GM12874 (cell line): Measurements from ENCODE around the gene SMAD7.

Source experiments
- TF ChIP-seq, protein P1 (sequence below): IDR thresholded peaks from 2 replicates; pipeline ENCODE4 v1.5.1; 2011; ENCODE audit warnings: low read depth, mild to moderate bottlenecking, control low read depth, low read length, moderate library complexity; ENCODE audit not compliant: insufficient read depth

Gene SMAD7

DNA sequence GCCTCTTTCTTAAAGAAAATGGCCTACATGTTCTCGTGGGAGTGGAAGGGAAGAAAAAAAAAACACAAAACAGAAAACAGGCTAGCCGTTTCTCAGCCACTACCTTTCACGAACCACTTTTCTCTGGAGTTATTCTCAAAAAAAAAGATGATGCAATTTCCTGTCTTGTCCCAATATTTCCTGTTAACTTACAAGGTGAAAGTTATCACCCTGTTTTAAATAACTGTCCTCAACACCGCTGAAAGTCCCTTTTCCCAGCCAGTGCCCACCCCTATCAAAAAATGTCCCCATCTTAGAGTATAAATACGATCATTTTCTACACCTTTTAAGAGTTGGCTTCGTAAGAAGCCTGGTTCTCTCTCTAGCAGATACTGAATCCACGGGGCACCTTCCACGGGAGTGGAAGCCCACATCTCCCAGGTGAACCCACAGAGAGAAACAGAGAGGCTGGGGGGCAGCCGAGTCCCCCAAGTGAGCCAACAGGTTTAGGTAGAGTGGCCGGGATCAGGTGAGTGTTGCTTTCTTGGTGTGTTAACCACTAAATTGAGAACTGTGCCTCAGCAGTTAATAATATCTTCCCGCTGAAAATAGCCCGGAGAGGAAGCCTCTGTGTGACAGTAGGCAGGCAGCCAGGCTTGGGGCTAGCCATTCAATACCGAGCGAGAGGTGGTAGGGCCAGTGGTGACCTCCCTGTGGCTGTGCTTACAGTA, 15.9 kb downstream of the SMAD7 start:
- TF ChIP-seq, protein P1, sequence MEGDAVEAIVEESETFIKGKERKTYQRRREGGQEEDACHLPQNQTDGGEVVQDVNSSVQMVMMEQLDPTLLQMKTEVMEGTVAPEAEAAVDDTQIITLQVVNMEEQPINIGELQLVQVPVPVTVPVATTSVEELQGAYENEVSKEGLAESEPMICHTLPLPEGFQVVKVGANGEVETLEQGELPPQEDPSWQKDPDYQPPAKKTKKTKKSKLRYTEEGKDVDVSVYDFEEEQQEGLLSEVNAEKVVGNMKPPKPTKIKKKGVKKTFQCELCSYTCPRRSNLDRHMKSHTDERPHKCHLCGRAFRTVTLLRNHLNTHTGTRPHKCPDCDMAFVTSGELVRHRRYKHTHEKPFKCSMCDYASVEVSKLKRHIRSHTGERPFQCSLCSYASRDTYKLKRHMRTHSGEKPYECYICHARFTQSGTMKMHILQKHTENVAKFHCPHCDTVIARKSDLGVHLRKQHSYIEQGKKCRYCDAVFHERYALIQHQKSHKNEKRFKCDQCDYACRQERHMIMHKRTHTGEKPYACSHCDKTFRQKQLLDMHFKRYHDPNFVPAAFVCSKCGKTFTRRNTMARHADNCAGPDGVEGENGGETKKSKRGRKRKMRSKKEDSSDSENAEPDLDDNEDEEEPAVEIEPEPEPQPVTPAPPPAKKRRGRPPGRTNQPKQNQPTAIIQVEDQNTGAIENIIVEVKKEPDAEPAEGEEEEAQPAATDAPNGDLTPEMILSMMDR = no peak

DNA sequence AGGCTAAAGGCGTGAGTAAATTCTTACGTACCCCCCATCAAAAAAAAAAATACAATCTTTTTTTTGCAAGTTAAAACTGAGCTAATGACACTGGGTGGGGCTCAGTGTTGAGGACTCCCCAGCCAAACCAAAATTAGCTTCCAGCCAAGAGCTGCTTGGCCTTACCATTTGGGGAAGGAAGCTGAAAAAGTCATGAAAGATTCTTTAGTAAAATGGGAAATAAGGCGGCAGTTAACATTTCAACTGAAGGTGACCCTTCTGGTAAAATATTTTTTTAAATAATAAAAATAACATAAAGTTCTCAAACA, 16.4 kb downstream of the SMAD7 start:
- TF ChIP-seq, protein P1 = no peak

- TF ChIP-seq, protein P1 = no peak
These were observed 17.0 kb downstream of the SMAD7 start for GRCh38 chr18:48933578-48934414.

DNA sequence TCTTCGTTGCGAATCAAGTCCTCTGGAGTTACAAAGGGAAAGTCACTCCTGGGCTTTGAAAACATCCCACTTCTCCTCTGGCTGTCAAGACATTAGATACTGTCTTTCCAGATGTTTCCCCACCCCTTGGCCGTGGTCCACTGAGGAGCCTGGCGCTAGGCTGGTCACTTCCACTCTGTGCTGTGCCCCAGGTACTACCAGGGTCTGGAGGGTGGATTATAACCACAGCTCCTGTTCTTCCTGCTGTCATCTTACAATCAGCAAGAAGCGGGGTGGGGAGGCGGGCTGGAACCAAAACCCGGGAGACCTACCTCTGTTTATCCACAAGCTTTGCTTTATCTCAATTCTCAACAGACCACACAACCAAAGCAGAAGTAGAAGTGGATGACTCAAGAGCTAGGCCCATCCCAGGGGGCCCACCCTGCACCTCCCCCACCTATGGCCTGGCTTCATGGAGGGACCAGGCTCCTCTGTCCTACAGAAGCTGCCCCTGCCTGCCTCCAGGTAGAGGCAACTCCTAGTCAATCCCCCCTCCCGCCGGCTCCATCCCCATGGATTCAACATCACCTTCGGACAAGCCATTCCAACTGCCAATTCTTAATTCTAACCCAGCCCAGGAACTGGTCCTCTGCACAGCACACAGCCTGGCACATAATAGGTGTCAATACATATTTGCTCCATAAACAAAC, 17.8 kb downstream of the SMAD7 start:
- TF ChIP-seq, protein P1 = no peak

DNA sequence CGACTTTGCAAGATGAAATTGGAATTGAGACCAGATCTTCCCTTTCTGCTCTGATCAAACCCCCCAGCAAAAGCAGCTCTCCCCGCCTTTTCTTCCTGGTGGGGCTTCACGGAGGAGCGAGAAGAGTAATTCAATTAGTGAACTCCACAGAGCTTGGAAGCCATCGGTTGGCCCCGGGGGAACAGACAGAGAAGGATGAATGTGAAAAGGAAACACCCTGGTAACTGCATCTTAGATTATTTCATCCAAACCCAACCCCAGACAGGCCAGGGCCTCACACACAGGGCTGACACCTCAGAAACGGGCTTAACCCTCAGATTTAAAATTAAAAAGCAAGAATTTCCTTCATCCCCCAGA, 18.3 kb downstream of the SMAD7 start:
- TF ChIP-seq, protein P1 = no peak

DNA sequence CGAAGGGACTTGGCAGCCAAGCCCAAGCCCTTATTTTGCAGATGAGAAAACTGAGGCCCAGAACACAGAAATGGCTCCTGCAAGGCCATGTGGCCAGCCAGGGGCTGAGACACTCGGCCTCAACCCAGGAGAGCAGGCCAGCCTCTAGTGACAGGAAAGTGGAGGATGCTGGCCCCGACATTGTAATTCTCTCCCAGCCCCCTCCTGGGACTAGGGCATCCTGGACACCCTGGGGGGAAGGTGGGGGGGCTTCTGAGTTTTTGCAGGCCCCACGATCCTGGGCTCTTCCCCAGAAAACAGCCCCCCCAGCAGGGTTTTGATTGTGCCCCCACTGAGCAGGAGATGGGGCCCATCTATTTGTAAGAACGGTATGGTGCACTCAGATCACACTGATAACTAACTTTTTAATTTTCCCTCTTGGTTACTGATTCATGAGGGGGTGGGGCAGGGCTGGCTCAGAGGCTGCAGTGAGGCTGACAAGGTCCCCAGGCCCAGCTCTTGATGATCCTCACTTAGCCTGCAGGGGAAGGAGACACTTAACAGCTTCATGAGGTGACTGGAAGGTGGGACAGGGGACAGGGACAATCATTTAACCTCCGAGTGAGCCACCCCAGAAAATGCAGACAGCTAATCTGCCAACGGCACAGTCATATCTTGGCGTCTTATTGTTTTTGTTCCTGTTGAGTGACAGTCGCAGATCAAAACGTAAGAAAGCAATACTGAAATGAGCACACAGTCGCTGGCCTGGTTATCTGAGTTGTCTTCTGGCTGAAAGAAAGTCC, 18.9 kb downstream of the SMAD7 start:
- TF ChIP-seq, protein P1 = no peak

DNA sequence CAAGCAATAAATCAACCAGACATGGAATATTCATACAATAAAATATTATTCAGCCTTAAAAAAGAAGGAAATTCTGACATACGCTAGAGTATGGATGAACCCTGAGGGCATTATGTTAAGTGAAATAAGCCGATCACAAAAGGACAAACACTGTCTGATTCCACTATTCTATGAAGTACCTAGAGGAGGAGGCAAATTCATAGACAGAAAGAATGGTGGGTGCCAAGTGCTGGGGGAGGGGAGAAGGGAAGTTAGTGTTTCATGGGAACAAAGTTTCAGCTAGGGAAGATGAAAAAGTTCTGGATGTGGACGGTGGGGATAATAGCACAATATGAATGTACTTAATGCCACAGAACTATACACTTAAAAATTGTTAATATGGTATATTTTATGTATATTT, 19.8 kb downstream of the SMAD7 start:
- TF ChIP-seq, protein P1 = no peak
